ENCODE data around the gene FAM131A. TPM values are rescaled to one million over a fixed set of nuclear protein-coding genes. Genes with fewer than 3 reads are reported as not detected.

The FAM131A gene
- total and polyA plus RNA-seq, 8 donors, result 12.4 to 19.3 (median 14.9) TPM

DNA sequence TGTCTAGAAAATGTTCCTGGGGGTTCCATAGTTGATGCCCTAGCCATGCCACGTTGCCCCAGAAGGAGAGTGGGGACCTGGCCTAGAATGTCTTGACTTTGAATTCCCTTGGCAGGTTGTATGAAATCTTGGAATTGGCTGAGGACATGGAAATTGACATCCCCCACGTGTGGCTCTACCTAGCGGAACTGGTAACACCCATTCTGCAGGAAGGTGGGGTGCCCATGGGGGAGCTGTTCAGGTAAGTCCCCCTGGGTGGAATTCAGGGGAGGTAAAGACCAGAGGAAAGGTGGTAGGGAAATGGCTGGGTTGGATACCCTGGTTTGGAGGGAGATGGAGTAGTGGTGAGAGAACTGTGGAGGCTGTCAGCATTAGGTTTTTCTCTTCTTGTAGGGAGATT, 8.9 kb upstream of the FAM131A start:
- intact Hi-C loops (cut with DNase I), result no loop called here
- Histone ChIP-seq H3K27ac (no peak overlapping the region), H3K36me3 (peaks cover 29 to 100% of the 10 kb centered on the region in 2 donors), H3K27me3 (no peaks in the 10 kb centered on the region), H3K4me1 (peaks cover 0 to 15% of the 10 kb centered on the region in 2 donors), H3K4me3 (no peak overlapping the region), H3K9me3 (no peaks in the 10 kb centered on the region)
- no peak for DNase-seq
- ATAC-seq, result no peak
- TF ChIP-seq, protein P1, sequence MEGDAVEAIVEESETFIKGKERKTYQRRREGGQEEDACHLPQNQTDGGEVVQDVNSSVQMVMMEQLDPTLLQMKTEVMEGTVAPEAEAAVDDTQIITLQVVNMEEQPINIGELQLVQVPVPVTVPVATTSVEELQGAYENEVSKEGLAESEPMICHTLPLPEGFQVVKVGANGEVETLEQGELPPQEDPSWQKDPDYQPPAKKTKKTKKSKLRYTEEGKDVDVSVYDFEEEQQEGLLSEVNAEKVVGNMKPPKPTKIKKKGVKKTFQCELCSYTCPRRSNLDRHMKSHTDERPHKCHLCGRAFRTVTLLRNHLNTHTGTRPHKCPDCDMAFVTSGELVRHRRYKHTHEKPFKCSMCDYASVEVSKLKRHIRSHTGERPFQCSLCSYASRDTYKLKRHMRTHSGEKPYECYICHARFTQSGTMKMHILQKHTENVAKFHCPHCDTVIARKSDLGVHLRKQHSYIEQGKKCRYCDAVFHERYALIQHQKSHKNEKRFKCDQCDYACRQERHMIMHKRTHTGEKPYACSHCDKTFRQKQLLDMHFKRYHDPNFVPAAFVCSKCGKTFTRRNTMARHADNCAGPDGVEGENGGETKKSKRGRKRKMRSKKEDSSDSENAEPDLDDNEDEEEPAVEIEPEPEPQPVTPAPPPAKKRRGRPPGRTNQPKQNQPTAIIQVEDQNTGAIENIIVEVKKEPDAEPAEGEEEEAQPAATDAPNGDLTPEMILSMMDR (IDR thresholded peaks at IDR 0.05), result no peak

DNA sequence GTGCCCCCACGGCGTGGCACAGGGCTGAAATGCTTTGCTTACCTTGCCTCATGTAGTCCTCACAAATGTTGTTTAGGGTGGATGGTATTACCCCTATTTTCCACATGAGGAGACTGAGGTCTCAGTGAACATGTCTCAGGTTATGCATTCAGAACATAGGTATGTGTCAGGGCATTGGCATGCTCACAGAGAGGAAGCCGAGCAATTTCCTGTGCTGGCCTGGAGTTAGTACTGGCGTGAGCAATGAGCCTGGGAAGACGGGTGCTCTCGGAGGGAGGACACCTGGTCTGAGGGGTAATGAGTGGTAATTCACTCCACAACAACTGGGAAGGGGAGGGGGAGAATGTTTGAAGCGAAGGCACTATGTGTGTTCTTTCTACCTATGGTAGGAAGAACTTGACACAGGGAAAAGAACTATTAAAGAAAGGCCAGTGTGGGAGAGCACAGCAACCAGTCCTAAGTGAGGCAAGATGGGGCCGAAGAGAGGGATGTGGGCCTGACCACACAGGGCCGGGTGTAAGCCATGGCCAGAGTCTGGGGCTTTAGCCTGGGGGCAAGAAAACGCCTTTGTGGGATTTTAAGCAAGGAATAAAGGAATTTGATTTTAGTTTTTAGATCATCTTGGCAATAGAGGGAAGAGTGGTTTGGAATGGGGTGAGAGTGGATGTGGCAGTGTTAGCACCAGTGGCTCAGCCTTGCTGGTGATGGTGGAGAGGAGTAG, 4.9 kb upstream of the FAM131A start:
- peak in 1 of 4 donors; percentile 24 for DNase-seq
- ATAC-seq, result no peak
- intact Hi-C loops (cut with DNase I), result no loop called here
- Histone ChIP-seq H3K27me3 (no peaks in the 10 kb centered on the region), H3K4me3 (no peak overlapping the region), H3K9me3 (no peaks in the 10 kb centered on the region), H3K27ac (peak overlapping the region in 1 of 2 donors; percentile 9), H3K4me1 (peaks cover 14 to 50% of the 10 kb centered on the region in 2 donors), H3K36me3 (peaks cover 29 to 79% of the 10 kb centered on the region in 2 donors)
- TF ChIP-seq, protein P1 (IDR thresholded peaks at IDR 0.05), result no peak

GRCh38 chr3:184333190-184333589, 4.2 kb upstream of the FAM131A start:
- peak overlapping the region in 1 of 2 donors; percentile 9 for H3K27ac ChIP-seq
- peaks cover 17 to 56% of the 10 kb centered on the region in 2 donors for H3K4me1 ChIP-seq
- H3K4me3 ChIP-seq, result no peak overlapping the region
- DNase-seq, result no peak
- ATAC-seq, result no peak
- TF ChIP-seq, protein P1 (IDR thresholded peaks at IDR 0.05), result no peak
- intact Hi-C loops (cut with DNase I), result no loop called here
- no peaks in the 10 kb centered on the region for H3K27me3 ChIP-seq
- peaks cover 26 to 73% of the 10 kb centered on the region in 2 donors for H3K36me3 ChIP-seq
- no peaks in the 10 kb centered on the region for H3K9me3 ChIP-seq

DNA sequence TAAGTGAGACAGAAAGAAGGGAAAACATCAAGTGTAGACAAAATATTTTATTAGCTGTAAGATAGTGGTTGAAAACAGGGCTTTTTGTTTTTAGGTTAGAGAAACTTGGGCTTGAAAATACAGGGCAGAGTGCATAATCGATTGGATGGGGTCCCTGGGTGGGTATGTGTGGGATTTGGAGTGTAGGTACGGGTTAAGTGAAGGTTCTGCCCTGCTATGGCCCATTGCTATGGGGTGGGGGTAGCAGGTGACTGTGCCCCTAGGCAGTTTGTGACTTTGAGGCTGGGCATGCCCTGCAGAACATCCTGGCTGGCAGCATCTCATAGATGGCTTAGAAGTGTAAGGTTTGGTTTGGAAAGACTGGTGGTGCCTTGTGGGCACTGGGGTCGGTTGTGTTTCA, 3.7 kb upstream of the FAM131A start:
- Histone ChIP-seq H3K9me3 (no peaks in the 10 kb centered on the region), H3K4me3 (no peak overlapping the region), H3K27ac (peak overlapping the region in 1 of 2 donors; percentile 9), H3K36me3 (peaks cover 22 to 67% of the 10 kb centered on the region in 2 donors), H3K27me3 (no peaks in the 10 kb centered on the region), H3K4me1 (peaks cover 19 to 61% of the 10 kb centered on the region in 2 donors)
- ATAC-seq, result no peak
- TF ChIP-seq, protein P1 (IDR thresholded peaks at IDR 0.05), result no peak
- intact Hi-C loops (cut with DNase I), result no loop called here
- no peak for DNase-seq

DNA sequence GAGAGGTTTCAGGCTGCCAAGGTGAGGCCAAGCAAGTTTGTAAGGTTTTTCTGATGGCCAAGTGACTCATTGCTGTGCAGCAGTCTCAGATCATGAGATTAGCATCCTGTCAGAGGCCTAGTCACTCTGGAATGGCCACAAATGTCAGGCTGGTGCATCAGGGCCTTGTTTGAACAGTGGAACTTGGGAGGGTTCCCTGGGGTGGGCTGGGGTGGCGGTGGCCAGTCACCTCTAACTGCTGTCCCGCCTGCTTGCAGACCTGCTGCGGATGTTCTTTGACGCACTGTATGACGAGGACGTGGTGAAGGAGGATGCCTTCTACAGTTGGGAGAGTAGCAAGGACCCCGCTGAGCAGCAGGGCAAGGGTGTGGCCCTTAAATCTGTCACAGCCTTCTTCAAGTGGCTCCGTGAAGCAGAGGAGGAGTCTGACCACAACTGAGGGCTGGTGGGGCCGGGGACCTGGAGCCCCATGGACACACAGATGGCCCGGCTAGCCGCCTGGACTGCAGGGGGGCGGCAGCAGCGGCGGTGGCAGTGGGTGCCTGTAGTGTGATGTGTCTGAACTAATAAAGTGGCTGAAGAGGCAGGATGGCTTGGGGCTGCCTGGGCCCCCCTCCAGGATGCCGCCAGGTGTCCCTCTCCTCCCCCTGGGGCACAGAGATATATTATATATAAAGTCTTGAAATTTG, 2.8 kb upstream of the FAM131A start:
- H3K4me1 ChIP-seq, result peaks cover 19 to 65% of the 10 kb centered on the region in 2 donors
- H3K36me3 ChIP-seq, result peaks cover 18 to 58% of the 10 kb centered on the region in 2 donors
- intact Hi-C loops (cut with DNase I), result no loop called here
- DNase-seq, result peak in 1 of 4 donors; percentile 40
- H3K27me3 ChIP-seq, result no peaks in the 10 kb centered on the region
- peak overlapping the region; percentile 89 to 90 for H3K27ac ChIP-seq
- no peak overlapping the region for H3K4me3 ChIP-seq
- H3K9me3 ChIP-seq, result no peaks in the 10 kb centered on the region
- TF ChIP-seq, protein P1 (IDR thresholded peaks at IDR 0.05), result no peak
- no peak for ATAC-seq
